ENCODE measurements around the gene TESMIN.
A peak's percentile ranks its signal among the peaks of the same experiment; 100 is the strongest.

TESMIN gene

DNA sequence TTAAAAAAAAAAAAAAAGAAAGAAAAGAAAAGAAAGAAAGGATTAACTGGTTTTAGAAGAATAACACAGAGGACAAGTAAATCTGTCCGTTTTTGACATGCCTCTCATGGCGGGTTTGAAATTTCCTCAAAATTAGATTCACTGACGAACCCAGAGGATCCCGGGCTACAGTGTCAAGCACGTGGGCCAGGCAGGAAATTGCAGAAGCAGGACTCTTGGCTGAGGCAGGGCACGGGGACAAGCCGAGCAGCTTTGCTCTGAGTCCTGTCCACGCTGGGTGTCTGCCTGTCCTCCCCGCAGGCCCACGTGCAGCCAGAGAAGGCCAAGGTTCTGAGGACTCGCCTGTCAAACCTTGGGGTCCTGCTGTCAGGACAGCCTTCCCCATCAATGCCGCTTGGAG lies 42.3 kb downstream of the TESMIN start:
- no peak for DNase-seq

DNA sequence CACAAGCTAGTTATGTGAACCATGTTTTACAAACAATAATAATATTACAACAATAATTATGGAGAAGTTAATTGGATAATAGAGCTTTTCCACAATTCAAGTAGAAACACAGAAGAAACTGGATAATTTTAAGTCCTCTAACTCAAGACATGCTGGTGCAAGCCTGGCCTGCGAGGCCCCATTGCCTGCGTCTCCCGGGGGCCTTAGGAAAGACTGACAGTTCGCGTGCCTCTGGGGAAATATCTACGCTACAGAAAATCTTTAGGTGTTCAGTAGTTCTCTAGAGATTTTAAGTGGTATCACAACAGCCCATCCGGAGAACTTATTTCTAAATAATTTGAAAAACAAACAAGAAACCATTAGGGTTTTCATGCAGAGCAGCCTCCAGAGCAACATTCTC lies 43.8 kb downstream of the TESMIN start:
- no peak for DNase-seq

- DNase-seq: no peak
Observed at GRCh38 chr11:68704887-68705286, 46.4 kb downstream of the TESMIN start.

- DNase-seq: no peak
Observed at GRCh38 chr11:68698993-68699392, 52.3 kb downstream of the TESMIN start.

DNA sequence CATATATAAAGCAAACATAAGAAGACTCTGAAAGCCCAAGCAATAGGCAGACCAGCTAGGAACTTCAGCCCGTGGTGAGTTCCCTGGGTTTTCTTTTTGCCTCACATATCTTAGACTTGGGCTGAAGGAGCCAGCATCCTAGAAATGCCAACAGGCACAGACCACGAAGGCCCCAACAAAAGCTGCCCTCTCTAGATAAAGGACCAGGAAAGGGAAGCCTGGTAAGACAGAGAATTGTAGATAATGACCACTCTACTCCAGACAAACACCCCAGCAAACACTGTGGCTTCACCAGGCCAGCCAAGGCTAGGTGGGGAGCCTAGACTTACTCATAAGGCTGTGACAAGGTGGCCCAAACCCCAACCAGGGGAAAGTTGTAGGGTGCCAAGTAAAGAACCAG lies 55.8 kb downstream of the TESMIN start:
- no peak for DNase-seq

GRCh38 chr11:68694431-68695297 lies 56.7 kb downstream of the TESMIN start:
- no peak for DNase-seq

DNA sequence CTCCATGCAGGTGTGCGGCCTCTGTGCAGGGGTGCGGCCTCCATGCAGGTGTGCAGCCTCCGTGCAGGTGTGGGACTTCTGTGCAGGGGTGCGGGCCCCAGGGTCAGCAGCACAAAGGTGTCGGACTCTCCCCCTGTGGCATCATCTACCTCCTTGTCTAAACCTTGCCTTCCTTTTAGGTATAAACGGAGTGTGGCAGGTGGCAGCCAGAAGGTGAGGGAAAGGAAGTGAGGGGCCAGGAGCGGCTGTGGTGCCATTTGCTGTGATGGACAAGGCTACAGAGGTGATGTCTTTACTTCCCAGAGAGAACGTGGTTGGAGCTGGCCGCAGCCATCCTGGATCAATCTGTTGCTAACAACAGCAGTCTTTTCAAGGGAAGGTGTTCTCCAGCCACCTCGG lies 57.8 kb downstream of the TESMIN start:
- no peak for DNase-seq

GRCh38 chr11:68692871-68693483 lies 58.3 kb downstream of the TESMIN start:
- DNase-seq: no peak

DNA sequence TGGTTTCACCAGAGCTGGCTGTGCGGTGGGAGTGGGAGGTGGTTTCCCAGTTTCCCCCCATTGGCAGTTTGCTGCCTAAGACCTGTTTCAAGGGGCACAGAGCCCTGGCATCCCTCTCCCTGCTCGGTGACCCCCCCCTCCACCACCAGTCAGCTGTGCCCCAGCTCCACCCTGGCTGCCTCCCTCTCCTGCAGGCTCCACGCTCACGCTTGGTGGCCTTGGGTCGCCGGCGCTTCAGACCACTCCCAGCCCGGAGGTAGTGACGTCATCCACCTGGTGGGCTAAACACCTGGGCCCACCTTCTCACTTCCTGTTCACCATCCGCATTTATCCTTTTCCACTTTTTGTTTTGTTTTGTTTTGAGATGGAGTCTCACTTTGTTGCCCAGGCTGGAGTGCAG lies 59.2 kb downstream of the TESMIN start:
- DNase-seq: no peak

GRCh38 chr11:68691402-68691784 lies 59.9 kb downstream of the TESMIN start:
- no peak for DNase-seq

DNA sequence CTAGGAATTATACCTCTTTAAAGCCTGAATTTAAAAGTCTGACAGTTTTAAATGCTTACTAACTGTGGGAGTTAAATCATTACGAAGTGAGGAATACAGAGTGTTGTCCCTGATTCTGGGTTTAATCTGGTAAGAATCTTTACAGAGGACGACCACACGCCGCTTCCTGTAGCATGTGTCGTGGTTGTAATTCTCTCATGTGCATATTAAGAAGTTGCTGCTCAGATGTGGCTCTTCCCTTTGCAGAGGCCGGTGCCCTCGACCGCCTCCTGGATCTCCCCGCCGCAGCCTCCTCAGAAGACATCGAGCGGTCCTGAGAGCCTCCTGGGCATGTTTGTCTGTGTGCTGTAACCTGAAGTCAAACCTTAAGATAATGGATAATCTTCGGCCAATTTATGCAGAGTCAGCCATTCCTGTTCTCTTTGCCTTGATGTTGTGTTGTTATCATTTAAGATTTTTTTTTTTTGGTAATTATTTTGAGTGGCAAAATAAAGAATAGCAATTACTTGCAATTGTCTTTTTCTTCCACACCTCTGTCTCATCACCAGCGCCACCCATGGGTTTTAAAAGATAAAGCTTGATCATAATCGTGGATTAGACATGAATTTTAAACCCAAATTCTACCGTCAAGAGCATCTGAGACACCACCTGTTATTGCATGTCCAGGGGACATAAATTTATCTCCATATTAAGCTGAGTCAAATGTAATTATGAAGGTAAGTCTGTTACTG lies 60.5 kb downstream of the TESMIN start:
- peak; percentile 33 for DNase-seq

DNA sequence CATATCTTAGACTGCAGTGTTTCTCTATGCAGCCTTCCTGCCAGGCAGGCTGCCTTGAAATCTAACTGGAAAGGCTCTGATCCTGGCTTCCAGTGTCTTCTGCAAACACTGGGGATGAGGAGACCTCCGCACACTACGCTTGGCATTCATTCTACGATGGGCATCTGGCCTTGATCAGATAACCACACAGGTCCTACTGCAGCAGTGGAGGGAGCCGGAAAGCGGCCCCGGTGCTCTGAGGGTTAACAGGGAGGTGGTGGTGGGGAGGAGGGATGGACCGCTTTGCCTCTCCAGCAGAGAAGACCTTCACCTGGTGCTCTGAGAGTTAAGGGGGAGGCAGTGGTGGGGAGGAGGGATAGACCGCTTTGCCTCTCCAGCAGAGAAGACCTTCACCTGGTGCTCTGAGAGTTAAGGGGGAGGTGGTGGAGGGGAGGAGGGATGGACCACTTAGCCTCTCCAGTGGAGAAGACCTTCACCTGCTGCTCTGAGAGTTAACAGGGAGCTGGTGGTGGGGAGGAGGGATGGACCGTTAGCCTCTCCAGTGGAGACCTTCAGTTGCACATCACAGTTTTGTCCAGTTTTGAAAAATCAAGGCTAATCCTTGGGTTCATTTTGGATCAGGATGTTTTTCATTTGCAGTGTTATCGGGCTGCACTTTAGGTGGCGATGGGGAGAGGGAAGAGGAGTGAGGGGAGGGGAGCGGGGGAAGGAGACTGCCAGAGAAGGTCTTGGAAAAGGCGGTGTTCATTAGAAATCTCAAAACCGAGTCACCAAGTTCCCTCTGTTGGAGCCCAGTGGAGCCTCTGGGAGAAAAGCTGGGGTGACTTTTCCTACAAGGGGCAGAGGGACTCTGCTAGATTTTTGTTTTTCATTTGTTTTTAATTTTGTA lies 61.3 kb downstream of the TESMIN start:
- no peak for DNase-seq

GRCh38 chr11:68688881-68689280 lies 62.4 kb downstream of the TESMIN start:
- DNase-seq: no peak

- no peak for DNase-seq
Observed at GRCh38 chr11:68687986-68688385, 63.3 kb downstream of the TESMIN start.

DNA sequence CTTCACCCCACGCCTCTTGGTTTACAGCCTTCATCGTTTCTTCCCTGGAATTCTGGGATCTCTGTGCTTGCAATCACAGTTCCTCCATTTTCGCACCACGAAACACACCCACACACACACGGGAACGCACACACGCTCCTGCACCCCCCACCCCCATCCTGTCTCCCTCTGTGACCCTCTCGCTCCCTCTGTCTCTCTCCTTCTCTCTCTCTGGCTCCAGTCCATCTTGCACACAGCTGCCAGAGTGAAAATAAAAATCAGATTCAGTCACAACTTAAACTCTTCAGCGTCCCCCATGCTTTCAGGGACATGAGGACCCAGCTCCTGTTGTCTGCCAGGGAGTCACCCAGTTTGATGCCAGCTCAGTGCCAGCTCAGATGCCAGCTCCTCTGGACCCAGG lies 64.0 kb downstream of the TESMIN start:
- DNase-seq: no peak

DNA sequence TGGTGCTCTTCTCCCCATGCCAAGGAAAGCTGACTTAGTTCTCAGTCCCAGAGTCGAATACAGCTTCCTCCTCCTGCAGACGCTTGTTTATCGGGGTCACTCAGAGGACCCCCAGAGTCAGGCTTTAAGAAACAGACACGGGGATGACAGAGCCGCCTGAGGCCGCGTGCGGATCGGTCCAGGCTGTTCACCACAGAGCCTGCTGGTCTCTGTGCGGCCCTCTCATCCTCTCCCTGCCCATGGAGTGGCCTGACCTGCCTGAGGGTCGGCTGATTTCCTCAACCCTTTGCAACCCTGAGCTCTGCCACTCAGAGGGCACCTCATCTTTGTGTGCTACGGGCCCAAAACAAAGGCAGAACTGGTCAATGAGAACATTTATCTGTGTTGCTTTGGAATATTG lies 64.8 kb downstream of the TESMIN start:
- DNase-seq: no peak

- no peak for DNase-seq
Observed at GRCh38 chr11:68685656-68686380, 65.5 kb downstream of the TESMIN start.

DNA sequence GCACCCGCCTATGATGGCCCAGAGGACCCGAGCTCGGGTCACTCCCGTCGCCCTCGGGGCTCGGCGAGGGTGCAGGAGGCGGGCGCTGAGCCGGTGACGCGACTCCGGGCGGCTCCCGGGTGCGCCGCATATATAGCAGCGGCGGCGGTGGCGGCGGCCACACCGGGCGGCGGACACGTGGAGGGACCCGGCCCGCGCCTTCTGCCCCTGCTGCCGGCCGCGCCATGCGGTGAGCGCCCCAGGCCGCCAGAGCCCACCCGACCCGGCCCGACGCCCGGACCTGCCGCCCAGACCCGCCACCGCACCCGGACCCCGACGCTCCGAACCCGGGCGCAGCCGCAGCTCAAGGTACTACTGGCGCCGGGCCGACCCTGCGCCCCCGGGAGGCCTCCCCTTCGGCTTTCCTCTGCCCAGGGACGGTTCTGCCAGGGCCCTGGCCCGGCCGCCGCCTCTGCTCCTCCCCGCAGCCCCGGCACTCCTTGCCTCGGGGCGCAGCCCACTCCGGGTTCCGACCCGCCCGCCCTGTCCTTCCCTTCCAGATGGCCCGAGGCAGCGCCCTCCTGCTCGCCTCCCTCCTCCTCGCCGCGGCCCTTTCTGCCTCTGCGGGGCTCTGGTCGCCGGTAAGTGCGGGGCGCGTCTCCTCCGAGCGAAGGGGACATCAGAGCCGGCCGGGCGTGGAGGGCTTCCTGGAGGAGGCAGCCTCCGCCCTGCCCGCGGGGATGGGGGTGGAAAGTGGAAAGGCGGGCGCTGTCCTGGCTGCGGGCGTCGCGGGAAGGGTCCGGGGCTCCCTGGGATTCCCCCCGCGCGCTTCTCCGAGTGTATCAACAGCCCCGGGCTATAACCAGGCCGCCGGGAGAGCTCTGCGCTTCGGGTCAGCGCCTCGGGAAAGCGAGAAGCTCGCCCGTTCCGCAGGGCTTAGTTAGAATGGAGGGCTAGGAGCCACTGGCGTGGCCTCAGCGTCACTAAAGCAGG lies 66.6 kb downstream of the TESMIN start, which contains the start of gene GAL:
TSS of gene GAL (plus strand) at position 160 of the 972 bp plus-strand sequence. CDS start at position 540, 380 bp downstream.
- DNase-seq: no peak

DNA sequence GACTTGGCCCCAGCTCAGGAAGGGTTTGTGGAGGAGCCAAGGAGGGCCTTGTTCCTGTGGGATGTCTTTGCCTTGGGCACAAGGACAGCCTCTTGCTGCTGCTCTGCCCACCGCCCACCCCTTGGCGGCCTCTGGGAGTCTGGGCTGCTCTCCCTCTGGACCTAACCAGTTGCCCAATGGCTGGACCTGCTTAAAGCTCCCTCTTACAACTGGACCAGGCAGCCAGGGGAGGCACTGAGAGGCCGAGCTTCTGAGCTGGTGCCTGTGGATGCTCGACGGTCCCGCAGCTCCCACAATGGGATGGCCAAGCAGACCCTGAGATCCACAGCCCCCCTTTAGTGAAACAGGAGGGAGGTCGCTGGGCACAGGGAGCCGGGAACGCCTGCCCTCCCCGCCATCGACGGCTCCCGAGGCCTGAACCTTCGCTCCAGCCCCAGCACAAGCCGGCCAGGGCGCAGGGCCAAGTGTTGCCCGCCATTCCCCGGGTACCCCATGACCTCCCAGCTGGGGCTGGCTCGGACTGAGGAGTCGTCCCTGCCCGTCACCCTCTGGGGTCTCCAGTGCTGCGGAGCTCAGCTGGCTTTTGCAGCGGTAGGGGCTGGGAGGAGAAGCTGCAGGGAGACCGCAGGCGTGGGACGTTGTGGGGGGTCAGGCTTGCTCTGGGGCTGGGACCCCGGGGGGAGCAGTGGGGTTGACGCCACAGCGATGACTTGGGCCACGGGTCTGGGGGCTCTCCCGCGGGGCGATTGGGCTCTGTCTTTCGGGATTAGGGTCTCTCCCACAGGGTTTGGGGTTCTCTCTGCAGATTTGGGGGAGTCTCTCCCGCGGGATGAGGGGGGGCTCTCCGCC lies 67.6 kb downstream of the TESMIN start:
- no peak for DNase-seq

GRCh38 chr11:68683121-68683520 lies 68.2 kb downstream of the TESMIN start:
- no peak for DNase-seq
